Activated CD4-positive, CD25-positive, alpha-beta regulatory T cell treated with anti-CD3 and anti-CD28 coated beads, Interleukin-2, amount 50 U/mL, for 72 hours (primary cell): ENCODE data around the gene KCNJ18.
"Not testable (repeated sequence)": the region's sequence is repeated elsewhere in the genome, so short reads cannot be mapped to it uniquely, and the experiment has no call there.

Experiments used
- DNase-seq: peaks from one replicate; pipeline ENCODE4 v3.0.0; 2021

The KCNJ18 gene

DNA sequence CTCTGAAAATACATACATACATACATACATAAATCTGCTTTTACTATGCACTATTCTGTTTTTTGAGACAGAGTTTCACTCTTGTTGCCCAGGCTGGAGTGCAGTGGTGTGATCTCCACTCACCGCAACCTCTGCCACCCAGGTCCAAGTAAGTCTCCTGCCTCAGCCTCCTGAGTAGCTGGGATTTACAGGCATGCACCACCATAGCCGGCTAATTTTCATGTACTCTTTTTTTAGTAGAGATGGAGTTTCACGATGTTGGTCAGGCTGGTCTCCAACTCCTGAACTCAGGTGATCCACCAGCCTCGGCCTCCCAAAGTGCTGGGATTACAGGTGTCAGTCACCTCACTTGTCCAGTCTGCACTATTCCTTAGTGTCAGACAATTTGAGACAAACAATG, 20.5 kb upstream of the KCNJ18 start:
- DNase-seq = not testable (repeated sequence)

DNA sequence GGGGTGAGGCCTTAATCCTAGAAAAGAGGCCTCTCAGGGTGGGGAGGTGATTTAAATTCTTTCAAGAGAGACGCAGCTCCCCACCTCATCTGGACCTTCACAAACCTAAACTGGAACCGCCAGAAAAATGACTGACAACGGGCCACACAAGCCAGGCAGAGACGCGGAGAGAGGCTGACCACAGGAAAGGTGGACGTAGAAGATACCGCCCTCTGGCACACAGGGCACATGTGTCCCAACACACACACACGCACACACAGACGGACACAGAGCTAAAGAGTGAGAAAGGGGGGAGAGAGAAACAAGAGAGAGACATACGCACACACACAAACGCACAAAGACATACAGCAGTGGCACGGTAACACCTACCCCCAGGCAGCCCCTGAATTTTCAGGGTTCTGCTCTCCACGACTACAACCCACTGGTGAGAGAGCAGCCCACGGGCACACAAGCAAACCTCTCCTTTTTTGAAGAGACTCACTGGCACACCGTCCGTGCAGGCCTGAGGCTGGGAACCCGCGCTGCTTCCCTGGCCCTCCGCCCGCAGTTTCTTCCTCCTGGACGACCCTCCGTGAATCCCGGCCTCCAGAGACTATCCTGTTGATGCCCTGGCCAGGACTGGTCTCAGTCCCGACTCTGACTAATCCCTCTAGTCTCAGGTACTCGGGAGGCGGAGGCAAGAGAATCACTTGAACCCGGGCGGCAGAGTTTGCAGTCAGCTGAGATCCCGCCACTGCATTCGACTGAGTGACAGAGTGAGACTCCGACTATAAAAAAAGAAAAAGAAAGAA, 18.7 kb upstream of the KCNJ18 start:
- not testable (repeated sequence) for DNase-seq

DNA sequence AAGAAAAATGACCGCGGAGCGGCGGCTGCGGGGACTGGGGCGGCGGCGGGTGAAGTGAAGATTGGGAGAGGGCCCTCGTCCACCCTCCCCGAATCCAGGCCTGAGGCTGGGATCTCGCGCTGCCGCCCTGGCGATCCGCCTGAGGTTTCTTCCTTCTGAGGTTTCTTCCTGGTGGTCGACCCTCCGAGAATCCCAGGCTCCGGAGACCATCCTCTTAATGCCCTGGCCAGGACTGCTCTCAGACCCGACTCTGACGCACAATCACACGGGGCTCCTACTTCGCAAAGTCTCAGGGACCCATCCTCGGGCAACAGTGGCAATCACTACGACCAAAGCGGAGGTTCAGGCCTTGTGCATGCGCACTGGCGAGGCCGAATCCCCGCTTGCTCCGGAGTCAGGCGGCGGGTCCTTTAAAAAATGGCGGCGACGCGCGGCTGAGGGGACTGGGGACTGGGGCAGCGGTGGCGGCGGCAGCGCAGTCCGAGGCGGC, 18.0 kb upstream of the KCNJ18 start:
- DNase-seq = no peak

DNA sequence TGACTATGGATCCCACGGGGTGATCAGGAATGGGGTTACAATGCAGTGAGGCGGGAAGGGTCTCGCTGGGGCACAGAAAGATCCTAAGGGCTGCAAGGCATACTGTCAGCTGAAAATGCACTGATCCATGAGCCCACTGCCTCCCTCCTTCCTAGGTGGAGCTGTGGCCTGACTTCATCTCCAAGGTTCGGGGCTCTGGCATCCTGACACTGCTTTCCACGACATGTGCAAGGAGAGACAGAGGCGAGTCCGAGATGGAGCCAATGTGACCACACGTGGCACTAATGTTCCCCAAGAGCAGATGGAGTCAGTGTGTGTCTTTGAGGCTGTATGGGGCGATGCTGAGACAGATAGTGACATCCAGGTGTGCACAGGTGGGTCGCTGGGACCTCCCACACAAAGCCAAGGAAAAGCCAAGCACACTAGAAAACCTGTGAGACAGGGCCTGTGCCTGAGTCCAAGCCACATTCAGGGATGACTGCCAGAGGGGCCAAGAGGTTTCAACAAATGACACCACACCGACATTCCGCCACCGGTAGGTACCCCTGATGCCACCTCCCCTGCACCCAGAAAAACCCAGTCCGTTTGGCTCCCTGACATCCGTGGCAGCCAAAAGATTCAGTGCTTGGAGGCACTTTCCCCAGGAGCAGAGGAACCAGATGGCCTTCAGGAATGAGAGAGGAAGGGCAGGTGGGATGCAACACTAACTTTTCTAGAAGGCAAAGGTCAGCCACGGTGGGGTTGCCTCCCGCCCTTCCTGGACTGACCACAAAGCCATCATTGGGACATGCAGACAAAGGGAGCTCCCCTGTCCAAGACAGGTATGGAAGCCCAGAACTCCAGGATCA, 17.2 kb upstream of the KCNJ18 start:
- DNase-seq = not testable (repeated sequence)

DNA sequence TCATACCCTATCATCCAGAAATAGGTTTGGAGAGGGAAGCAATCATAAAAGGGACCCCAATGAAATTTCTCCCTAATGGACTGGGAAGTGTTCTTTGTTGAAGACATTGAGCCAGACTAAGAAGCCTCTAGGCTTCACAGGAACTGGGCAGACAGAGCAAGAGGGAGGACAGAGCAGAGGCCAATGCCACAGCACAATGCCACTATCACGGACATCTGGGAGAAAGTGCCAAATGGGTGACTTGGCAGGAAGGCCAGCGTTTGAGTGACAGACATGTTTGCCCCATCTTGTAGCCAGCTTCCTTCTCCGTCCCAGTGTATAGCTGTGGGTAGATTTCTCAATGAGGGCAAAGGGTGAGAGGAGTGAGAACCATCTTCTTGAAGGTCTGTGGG, 16.6 kb upstream of the KCNJ18 start:
- DNase-seq = not testable (repeated sequence)

DNA sequence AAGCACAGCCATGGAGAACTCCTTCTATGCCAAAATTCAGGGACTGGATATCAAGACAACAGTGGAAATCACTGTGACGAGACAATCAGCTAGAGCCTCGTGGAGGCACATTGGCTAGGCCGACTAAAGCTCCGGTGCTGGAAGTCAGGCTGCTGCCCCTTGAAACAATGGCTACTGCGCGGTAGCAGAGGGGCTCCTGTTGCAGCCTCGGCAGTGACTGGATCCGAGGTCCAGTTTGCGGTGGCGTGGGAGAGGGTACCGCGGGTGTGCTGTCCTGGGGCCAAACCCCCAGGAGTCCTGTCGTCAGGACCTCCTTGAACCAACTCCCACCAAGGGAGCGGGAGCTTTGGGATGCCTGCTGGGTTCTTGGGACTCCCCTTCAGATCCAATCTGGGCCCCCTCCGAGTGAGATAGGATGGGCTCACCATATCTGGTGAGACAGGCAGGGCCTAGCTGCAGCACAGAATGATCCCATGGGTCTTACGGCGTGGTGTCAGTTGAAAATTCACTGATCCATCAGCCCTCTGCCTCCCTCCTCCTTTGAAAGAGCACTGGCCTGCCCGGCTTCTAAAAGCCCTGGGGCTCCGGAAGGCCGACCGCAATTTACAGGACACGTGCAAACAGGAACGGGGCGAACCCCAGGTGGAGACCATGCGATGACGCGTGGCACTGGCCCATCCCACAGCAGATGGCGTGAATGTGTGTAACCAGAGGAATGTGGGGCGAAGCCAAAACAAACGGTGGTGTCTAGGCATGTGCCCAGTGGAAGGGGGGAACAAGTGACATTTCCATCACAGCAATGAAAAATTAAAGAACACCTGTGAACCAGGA, 15.8 kb upstream of the KCNJ18 start:
- no peak for DNase-seq

DNA sequence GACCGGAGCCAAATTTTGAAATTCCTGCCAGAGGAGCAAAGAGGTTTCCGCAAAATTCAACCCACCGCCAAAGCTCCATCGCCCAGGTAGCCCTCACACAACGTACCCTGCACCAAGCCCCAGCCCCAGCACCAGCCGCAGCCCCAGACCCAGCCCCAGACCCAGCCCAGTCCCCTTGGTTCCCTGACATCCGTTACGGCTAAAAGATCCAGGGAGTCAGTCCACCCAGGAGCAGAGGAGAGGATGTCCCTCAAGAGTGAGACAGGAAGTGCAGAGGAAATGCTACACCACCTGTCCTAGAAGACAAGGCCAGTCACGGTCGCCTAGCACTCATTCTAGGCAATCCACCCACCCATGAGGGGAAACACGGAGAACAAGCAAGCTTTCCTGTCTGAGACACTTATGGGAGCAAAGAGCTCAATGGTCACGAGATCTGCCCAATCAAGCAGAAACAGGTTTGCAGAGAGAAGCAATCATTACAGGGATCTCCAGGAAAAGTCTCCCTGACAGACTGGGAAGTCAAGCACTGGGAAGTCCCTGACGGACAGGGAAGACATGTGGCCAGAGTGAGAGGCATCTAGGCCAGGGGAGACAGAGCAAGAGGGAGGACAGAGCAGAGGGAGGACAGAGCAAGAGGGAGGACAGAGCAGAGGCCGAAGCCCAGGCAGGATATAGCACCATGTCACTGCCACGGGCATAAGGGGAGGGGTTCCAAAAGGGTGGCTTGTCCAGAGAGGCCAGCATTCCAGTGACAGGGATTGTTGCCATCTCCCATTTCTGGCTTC, 15.0 kb upstream of the KCNJ18 start:
- no peak for DNase-seq

DNA sequence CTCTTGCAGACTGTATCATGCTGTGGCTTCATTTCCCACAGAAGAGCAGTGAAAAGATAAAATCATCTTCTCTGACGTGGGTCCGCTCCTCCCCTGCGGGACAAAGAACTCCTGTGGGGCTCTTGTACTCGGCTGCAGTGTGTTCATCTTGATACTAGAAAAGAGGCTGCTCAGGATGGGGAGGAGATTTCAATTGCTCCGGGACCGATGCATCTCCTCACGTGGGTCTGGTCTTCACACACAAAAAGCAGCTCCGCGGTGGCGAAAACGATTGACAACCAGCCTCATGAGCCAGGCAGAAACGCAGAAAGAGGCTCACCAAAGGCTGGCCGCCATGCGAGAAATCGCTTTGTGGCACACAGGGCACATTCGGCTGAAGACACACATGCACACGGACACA, 14.4 kb upstream of the KCNJ18 start:
- no peak for DNase-seq

DNA sequence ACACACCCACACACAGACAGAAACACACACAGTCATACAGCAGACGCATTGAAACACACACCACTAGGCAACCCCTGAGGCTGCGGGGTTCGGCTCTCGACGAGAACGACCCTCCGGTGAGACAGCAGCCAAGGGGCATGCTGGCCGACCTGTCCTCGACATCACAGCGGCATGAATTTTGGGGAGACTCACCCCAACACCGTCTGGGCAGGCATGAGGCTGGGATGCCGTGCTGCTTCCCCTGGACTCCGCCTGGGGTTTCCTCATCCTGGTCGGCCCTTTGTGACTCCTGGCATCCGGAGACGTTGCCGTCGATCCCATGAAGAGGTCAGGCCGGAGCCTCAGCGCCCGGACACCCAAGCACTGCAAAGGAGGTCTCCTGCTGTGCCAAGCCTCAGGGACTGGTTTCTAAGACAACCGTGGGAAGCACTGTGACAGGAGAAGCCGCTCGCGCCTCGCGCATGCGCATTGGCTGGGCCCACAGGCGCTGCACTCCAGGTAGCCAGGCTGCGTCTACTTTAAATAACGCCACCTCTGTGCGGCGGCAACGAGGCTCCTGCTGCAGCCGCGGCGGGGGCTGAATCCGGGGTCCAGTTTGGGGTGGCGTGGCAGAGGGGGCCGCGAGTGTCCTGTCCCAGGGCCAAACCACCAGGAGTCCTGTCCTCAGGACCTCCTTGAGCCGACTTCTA, 13.8 kb upstream of the KCNJ18 start:
- no peak for DNase-seq

DNA sequence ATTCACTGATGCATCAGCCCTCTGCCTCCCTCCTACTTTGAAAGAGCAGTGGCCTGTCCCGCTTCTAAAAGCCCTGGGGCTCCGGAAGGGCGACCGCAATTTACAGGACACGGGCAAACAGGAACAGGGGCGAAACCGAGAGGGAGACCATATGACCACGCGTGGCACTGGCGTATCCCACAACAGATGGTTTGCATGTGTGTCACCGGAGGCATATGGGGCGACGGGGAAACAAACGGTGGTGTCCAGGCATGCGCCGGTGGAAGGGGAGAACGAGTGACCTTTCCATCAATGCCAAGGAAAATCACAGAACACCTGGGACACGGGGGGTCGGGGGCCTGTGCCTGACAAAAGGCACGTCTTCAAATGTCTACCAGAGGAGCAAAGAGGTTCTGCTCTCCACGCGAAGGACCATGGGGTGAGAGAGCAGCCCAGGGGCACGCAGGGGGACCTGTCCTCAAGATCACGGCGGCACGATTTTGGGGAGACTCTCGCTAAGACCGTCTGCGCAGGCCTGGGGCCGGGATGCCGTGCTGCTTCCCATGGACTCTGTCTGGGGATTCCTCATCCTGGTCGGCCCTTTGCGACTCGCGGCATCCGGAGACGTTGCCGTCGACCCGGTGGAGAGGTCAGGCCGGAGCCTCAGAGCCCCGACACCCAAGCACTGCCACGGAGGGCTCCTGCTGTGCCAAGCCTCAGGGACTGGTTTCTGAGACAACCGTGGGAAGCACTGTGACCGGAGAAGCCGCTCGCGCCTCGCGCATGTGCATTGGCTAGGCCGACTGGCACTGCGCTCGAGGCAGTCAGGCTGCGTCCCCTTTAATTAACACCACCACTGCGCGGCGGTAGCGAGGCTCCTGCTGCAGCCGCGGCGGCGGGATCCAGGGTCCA, 12.8 kb upstream of the KCNJ18 start:
- no peak for DNase-seq

DNA sequence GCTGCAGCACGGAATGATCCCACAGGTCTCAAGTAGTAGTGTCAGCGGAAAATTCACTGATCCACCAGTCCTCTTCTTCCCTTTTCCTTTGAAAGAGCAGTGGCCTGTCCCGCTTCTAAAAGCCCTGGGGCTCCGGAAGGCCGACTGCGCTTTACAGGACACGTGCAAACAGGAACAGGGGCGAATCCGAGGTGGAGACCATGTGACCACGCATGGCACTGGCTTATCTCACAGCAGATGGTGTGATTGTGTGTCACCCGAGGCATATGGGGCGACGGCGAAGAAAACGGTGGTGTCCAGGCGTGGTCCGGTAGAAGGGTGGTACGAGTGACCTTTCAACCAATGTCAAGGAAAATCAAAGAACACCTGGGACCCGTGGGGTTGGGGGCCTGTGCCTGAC, 12.0 kb upstream of the KCNJ18 start:
- no peak for DNase-seq

DNA sequence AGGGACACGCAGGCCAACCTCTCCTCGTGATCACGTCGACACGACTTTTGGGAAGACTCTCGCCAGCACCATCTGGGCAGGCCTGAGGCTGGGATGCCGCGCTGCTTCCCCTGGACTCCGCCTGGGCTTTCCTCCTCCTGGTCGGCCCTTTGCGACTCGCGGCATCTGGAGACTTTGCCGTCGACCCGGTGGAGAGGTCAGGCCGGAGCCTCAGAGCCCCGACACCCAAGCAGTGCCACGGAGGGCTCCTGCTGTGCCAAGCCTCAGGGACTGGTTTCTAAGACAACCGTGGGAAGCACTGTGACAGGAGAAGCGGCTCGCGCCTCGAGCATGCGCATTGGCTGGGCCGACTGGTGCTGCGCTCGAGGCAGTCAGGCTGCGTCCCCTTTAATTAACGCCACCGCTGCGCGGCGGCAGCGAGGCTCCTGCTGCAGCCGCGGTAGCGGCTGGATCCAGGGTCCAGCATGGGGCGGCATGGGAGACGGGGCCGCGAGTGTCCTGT, 11.4 kb upstream of the KCNJ18 start:
- DNase-seq = not testable (repeated sequence)

DNA sequence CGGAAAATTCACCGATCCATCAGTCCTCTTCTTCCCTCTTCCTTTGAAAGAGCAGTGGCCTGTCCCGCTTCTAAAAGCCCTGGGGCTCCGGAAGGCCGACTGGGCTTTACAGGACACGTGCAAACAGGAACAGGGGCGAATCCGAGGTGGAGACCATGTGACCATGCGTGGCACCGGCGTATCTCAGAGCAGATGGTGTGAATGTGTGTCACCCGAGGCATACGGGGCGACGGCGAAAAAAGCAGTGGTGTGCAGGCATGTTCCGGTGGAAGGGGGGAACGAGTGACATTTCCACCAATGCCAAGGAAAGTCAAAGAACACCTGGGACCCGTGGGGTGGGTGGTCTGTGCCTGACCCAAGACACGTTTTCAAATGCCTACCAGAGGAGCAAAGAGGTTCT, 10.7 kb upstream of the KCNJ18 start:
- DNase-seq = not testable (repeated sequence)

DNA sequence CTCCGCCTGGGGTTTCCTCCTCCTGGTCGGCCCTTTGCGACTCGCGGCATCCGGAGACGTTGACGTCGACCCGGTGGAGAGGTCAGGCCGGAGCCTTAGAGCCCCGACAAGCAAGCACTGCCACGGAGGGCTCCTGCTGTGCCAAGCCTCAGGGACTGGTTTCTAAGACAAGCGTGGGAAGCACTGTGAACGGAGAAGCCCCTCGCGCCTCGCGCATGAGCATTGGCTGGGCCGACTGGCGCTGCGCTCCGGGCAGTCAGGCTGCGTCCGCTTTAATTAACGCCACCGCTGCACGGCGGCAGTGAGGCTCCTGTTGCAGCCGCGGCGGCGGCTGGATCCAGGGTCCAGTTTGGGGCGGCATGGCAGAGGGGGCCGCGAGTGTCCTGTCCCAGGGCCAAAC, 10.2 kb upstream of the KCNJ18 start:
- DNase-seq = not testable (repeated sequence)

DNA sequence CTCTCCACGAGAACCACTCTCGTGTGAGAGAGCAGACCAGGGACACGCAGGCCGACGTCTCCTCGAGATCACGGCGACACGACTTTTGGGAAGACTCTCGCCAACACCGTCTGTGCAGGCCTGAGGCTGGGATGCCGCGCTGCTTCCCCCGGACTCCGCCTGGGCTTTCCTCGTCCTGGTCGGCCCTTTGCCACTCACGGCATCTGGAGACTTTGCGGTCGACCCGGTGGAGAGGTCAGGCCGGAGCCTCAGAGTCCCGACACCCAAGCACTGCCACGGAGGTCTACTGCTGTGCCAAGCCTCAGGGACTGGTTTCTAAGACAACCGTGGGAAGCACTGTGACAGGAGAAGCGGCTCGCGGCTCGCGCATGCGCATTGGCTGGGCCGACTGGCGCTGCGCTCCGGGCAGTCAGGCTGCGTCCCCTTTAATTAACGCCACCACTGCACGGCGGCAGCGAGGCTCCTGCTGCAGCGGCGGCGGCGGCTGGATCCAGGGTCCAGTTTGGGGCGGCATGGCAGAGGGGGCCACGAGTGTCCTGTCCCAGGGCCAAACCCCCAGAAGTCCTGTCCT, 9.1 kb upstream of the KCNJ18 start:
- not testable (repeated sequence) for DNase-seq

DNA sequence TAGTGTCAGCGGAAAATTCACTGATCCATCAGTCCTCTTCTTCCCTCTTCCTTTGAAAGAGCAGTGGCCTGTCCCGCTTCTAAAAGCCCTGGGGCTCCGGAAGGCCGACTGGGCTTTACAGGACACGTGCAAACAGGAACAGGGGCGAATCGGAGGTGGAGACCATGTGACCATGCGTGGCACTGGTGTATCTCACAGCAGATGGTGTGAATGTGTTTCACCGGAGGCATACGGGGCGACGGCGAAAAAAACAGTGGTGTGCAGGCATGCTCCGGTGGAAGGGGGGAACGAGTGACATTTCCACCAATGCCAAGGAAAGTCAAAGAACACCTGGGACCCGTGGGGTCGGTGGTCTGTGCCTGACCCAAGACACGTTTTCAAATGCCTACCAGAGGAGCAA, 8.4 kb upstream of the KCNJ18 start:
- not testable (repeated sequence) for DNase-seq

DNA sequence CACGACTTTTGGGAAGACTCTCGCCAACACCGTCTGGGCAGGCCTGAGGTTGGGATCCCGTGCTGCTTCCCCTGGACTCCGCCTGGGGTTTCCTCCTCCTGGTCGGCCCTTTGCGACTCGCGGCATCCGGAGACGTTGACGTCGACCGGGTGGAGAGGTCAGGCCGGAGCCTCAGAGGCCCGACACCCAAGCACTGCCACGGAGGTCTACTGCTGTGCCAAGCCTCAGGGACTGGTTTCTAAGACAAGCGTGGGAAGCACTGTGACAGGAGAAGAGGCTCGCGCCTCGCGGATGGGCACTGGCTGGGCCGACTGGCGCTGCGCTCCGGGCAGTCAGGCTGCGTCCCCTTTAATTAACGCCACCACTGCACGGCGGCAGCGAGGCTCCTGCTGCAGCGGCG, 7.9 kb upstream of the KCNJ18 start:
- not testable (repeated sequence) for DNase-seq

DNA sequence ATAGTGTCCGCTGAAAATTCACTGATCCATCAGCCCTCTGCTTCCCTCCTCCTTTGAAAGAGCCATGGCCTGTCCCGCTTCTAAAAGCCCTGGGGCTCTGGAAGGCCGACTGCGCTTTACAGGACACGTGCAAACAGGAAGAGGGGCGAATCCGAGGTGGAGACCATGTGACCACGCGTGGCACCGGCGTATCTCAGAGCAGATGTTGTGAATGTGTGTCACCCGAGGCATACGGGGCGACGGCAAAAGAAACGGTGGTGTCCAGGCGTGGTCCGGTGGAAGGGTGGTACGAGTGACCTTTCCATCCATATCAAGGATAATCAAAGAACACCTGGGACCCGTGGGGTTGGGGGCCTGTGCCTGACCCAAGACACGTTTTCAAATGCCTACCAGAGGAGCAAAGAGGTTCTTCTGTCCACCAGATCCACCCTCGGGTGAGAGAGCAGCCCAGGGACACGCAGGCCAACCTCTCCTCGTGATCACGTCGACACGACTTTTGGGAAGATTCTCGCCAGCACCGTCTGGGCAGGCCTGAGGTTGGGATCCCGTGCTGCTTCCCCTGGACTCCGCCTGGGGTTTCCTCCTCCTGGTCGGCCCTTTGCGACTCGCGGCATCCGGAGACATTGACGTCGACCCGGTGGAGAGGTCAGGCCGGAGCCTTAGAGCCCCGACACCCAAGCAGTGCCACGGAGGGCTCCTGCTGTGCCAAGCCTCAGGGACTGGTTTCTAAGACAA, 7.1 kb upstream of the KCNJ18 start:
- not testable (repeated sequence) for DNase-seq
